ENCODE data around the gene RPS24. TPM values are rescaled to one million over a fixed set of nuclear protein-coding genes. Genes with fewer than 3 reads are reported as not detected.

Gene RPS24
- total RNA-seq, 2 donors from 2014 or later: 1,428 to 1,609 TPM

DNA sequence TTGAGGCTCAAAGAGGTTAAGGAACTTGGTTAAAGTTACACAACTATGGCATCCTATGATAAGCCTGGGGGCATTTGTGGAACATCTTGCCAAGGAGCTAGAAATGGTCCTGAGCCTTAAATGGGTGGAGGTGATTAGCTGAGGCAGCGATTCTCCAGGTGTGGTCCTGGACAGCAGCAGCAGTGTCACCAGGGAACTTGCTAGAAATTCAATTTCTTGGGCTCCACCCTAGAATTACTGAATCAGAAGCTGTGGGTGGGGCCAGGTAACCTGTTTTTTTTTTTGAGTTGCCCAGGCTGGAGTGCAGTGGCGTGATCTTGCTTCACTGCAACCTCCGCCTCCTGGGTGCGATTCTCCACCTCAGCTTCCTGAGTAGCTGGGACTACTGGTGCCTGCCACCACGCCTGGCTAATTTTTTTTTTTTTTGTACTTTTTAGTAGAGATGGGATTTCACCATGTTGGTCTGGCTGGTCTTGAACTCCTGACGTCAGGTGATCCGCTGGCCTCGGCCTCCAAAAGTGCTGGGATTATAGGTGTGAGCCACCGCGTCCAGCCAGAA is 13.1 kb downstream of the RPS24 start:
- ATAC-seq (no peak), DNase-seq (no peak)
- WGBS, 2 donors: 66 to 71% methylated on average over 9 to 10 of the region's 10 CpGs
- TF ChIP-seq, protein P1, sequence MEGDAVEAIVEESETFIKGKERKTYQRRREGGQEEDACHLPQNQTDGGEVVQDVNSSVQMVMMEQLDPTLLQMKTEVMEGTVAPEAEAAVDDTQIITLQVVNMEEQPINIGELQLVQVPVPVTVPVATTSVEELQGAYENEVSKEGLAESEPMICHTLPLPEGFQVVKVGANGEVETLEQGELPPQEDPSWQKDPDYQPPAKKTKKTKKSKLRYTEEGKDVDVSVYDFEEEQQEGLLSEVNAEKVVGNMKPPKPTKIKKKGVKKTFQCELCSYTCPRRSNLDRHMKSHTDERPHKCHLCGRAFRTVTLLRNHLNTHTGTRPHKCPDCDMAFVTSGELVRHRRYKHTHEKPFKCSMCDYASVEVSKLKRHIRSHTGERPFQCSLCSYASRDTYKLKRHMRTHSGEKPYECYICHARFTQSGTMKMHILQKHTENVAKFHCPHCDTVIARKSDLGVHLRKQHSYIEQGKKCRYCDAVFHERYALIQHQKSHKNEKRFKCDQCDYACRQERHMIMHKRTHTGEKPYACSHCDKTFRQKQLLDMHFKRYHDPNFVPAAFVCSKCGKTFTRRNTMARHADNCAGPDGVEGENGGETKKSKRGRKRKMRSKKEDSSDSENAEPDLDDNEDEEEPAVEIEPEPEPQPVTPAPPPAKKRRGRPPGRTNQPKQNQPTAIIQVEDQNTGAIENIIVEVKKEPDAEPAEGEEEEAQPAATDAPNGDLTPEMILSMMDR (IDR thresholded peaks at IDR 0.05): no peak
- TF ChIP-seq POLR2A (IDR thresholded peaks at IDR 0.05): no peak
- peaks cover 0 to 2% of the 10 kb centered on the region in 2 donors for H3K36me3 ChIP-seq (replicated peaks in 1 of 2; ENCODE audit: insufficient read depth in 1 of 2, low read depth in 2 of 2)
- H3K4me1 ChIP-seq: no peaks in the 10 kb centered on the region
- no peak overlapping the region for H3K27ac ChIP-seq
- no peak overlapping the region for H3K4me3 ChIP-seq
- H3K27me3 ChIP-seq: no peaks in the 10 kb centered on the region
- no peaks in the 10 kb centered on the region for H3K9me3 ChIP-seq
- intact Hi-C loops (cut with DNase I): loop anchor here (5.0 to 10.0 kb wide), 2 partner anchors 608 to 1151 kb away; no protein-coding TSS in a partner anchor

GRCh38 chr10:78047314-78047891 is 13.7 kb downstream of the RPS24 start:
- H3K4me3 ChIP-seq: no peak overlapping the region
- no peaks in the 10 kb centered on the region for H3K36me3 ChIP-seq (replicated peaks in 1 of 2; ENCODE audit: insufficient read depth in 1 of 2, low read depth in 2 of 2)
- intact Hi-C loops (cut with DNase I): loop anchor here (5.0 to 10.0 kb wide), 2 partner anchors 607 to 1150 kb away; no protein-coding TSS in a partner anchor
- no peaks in the 10 kb centered on the region for H3K27me3 ChIP-seq
- peak; percentile 90 for ATAC-seq
- no peak overlapping the region for H3K27ac ChIP-seq
- no peaks in the 10 kb centered on the region for H3K9me3 ChIP-seq
- TF ChIP-seq, protein P1 (IDR thresholded peaks at IDR 0.05): peak; percentile 74 to 93 (median 86)
- no peak for TF ChIP-seq POLR2A (IDR thresholded peaks at IDR 0.05)
- DNase-seq: peak; percentile 84 to 91 (median 88)
- no peaks in the 10 kb centered on the region for H3K4me1 ChIP-seq
- WGBS, 2 donors: 16 to 24% methylated on average over 7 to 13 of the region's 13 CpGs

GRCh38 chr10:78049851-78050250 is 16.2 kb downstream of the RPS24 start:
- H3K9me3 ChIP-seq: no peaks in the 10 kb centered on the region
- intact Hi-C loops (cut with DNase I): loop anchor here (5.0 to 10.0 kb wide), 2 partner anchors 605 to 1147 kb away; no protein-coding TSS in a partner anchor
- no peak overlapping the region for H3K27ac ChIP-seq
- 67 to 92% methylated on average over 1 of the region's 1 CpG for WGBS, 2 donors
- H3K36me3 ChIP-seq (replicated peaks in 1 of 2; ENCODE audit: insufficient read depth in 1 of 2, low read depth in 2 of 2): no peaks in the 10 kb centered on the region
- no peaks in the 10 kb centered on the region for H3K4me1 ChIP-seq
- H3K27me3 ChIP-seq: no peaks in the 10 kb centered on the region
- no peak for DNase-seq
- TF ChIP-seq, protein P1 (IDR thresholded peaks at IDR 0.05): no peak
- TF ChIP-seq POLR2A (IDR thresholded peaks at IDR 0.05): no peak
- no peak overlapping the region for H3K4me3 ChIP-seq
- ATAC-seq: no peak

GRCh38 chr10:78053211-78053868 is 19.7 kb downstream of the RPS24 start:
- Histone ChIP-seq H3K36me3 (replicated peaks in 1 of 2; ENCODE audit: insufficient read depth in 1 of 2, low read depth in 2 of 2) (no peaks in the 10 kb centered on the region), H3K9me3 (no peaks in the 10 kb centered on the region), H3K27ac (no peak overlapping the region), H3K4me3 (no peak overlapping the region), H3K27me3 (no peaks in the 10 kb centered on the region), H3K4me1 (no peaks in the 10 kb centered on the region)
- TF ChIP-seq, protein P1 (IDR thresholded peaks at IDR 0.05): no peak
- no peak for TF ChIP-seq POLR2A (IDR thresholded peaks at IDR 0.05)
- intact Hi-C loops (cut with DNase I): no loop called here
- DNase-seq: no peak
- 81 to 86% methylated on average over 6 to 7 of the region's 7 CpGs for WGBS, 2 donors
- no peak for ATAC-seq

All from body of pancreas (tissue), 4 donors.